IMR-90 (cell line): Measurements from ENCODE around the gene APBB1IP.

Experiments used
- FOS ChIP-seq: fragments of 150-350 bp; IDR thresholded peaks from 2 replicates; pipeline ENCODE4 v1.6.1; 2016; ENCODE audit warnings: low read depth, low read length
- MAFK ChIP-seq: IDR thresholded peaks from 2 replicates; pipeline ENCODE4 v1.6.1; 2012; ENCODE audit warnings: low read depth, low read length, improper control_type of control experiment
- POLR2A ChIP-seq: IDR thresholded peaks from 2 replicates; pipeline ENCODE4 v1.6.1; 2012; ENCODE audit warnings: mild to moderate bottlenecking, low read depth, low read length

GRCh38 chr10:26435852-26436251, 2.3 kb upstream of the APBB1IP start:
- TF ChIP-seq FOS (no peak), MAFK (no peak), POLR2A (no peak)
